ENCODE measurements around the gene MYD88. TPM values are rescaled to one million over a fixed set of nuclear protein-coding genes. Genes with fewer than 3 reads are reported as not detected.

Gene MYD88
- total and polyA plus RNA-seq, 2 experiments from 2014 or later: 6.7 to 32.1 TPM

DNA sequence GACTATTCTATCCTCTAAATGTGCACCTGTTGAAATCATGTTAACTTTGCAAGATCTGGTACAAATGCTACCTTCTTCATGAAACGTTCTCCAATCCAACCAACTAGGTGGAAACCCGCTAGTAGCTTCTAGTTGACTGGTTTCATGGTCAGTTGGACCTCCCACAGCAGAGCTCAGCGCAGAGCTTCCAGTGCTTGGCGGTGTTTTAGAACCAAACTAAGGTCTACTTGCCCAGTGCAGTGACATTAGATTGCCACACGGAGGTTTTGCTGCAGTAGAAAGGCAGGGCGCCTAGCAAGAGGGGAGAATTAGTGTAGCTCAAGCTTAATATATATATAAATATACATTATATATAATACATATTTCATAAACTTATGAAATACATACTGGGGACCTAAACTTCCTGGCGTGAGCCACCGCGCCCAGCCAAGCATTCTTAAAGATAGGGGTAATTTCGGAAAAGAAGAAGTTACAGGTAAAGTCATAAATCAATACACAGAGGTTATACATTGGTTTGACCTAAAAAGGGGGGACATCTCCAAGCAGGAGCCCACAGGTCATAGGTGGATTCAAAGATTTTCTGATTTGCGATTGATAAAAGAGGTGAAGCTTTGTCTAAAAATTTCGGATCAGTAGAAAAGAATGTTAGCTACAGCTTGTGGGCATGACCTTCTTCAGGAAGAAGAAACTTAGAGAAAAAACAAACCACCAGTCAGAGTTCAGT, 24.8 kb downstream of the MYD88 start:
- Histone ChIP-seq H3K27ac (no peak overlapping the region), H3K4me3 (no peak overlapping the region), H3K27me3 (replicated peaks; ENCODE audit: insufficient read depth) (no peaks in the 10 kb centered on the region), H3K79me2 (ENCODE audit: insufficient read depth) (peaks cover 29% of the 10 kb centered on the region), H2AFZ (peak overlapping the region; percentile 11; the same call in 1 of the 2 replicates), H3K4me1 (ENCODE audit: insufficient read depth) (peaks cover 20% of the 10 kb centered on the region), H3K9me3 (ENCODE audit: low read depth) (no peaks in the 10 kb centered on the region), H3K9me2 (ENCODE audit: insufficient read depth) (no peaks in the 10 kb centered on the region), H3F3A (ENCODE audit: insufficient read depth) (peaks cover 25% of the 10 kb centered on the region), H4K20me1 (ENCODE audit: insufficient read depth) (no peaks in the 10 kb centered on the region), H3K9ac (no peak overlapping the region), H3K4me2 (ENCODE audit: unreplicated experiment) (no peak overlapping the region), H3K36me3 (ENCODE audit: low read depth) (no peaks in the 10 kb centered on the region)
- 87% methylated on average over 12 of the region's 12 CpGs for WGBS, 2 experiments (ENCODE audit: low coverage in 1 of 2, low lambda C conversion rate in 2 of 2, missing lambda C conversion rate in 2 of 2)
- TF ChIP-seq EZH2 (IDR thresholded peaks at IDR 0.05; ENCODE audit: insufficient read depth, poor library complexity, severe bottlenecking) (no peak), EZH2phosphoT487 (IDR thresholded peaks at IDR 0.05; ENCODE audit: insufficient read depth, low read depth) (no peak)
- DNase-seq: peak; percentile 33
- in situ Hi-C loops (cut with MboI): no loop called here

DNA sequence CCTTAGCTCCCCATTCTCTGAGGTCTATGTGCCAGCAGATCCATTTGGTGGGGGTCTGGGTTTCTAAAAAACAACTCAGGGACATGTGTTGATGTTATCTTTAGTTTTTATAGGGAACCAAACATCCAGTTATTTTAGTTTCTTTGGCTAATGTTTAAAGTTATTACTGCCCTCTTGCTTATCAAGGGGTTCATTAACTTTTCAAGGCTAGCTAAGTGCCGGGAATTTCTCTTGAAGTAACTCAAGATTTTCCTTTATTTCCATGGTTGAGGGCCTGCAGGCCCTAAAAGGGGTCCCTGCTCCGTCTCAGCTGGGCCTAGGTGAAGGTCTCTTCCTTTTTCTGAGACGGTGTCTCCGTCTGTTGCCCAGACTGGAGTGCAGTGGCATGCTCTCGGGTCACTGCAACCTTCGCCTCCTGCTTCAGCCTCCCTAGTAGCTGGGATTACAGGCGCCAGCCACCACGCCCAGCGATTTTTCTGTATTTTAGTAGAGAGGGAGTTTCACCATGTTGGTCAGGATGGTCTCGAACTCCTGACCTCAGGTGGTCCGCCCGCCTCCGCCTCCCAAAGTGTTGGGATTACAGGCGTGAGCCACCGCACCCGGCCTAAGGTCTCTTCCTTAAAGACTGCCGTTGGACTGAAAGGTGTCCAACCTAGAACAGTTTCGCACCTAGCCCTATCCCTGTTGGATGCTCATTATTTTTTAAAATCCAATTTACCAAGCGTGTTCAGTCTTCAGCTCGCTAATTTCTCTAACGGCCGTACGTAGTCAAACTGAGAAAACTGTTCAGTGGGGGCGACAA, 25.6 kb downstream of the MYD88 start:
- no peaks in the 10 kb centered on the region for H3K9me3 ChIP-seq (ENCODE audit: low read depth)
- no peak for TF ChIP-seq EZH2phosphoT487 (IDR thresholded peaks at IDR 0.05; ENCODE audit: insufficient read depth, low read depth)
- TF ChIP-seq EZH2 (IDR thresholded peaks at IDR 0.05; ENCODE audit: insufficient read depth, poor library complexity, severe bottlenecking): no peak
- peak overlapping the region; percentile 69 for H3K4me2 ChIP-seq (ENCODE audit: unreplicated experiment)
- DNase-seq: no peak
- H3K9me2 ChIP-seq (ENCODE audit: insufficient read depth): no peaks in the 10 kb centered on the region
- H3K79me2 ChIP-seq (ENCODE audit: insufficient read depth): peaks cover 34% of the 10 kb centered on the region
- in situ Hi-C loops (cut with MboI): no loop called here
- peak overlapping the region; percentile 79 for H2AFZ ChIP-seq
- peak overlapping the region; percentile 70 for H3K4me3 ChIP-seq
- no peaks in the 10 kb centered on the region for H3K27me3 ChIP-seq (replicated peaks; ENCODE audit: insufficient read depth)
- peaks cover 28% of the 10 kb centered on the region for H3K4me1 ChIP-seq (ENCODE audit: insufficient read depth)
- H3F3A ChIP-seq (ENCODE audit: insufficient read depth): peaks cover 33% of the 10 kb centered on the region
- H3K36me3 ChIP-seq (ENCODE audit: low read depth): no peaks in the 10 kb centered on the region
- 79 to 82% methylated on average over 24 of the region's 24 CpGs for WGBS, 2 experiments (ENCODE audit: low coverage in 1 of 2, low lambda C conversion rate in 2 of 2, missing lambda C conversion rate in 2 of 2)
- H3K27ac ChIP-seq: peak overlapping the region; percentile 83
- no peaks in the 10 kb centered on the region for H4K20me1 ChIP-seq (ENCODE audit: insufficient read depth)
- peak overlapping the region; percentile 80 for H3K9ac ChIP-seq

DNA sequence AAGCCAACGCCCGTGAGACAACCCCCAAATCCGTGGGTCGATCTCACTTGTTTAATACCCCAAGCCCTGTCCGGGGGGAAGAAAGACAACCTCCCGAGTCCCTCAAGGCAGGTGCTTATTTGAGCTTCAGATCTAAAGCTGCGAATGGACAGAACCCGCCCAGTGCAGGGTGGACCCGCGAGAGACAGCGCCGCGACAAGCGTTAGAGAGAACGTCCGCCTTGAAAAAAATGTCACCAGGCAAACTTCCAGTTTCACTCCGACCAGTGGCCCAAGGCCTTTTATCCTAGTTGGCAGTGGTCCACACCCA, 26.1 kb downstream of the MYD88 start:
- Histone ChIP-seq H3K9ac (peak overlapping the region; percentile 80), H3F3A (ENCODE audit: insufficient read depth) (peaks cover 38% of the 10 kb centered on the region), H3K27me3 (replicated peaks; ENCODE audit: insufficient read depth) (no peaks in the 10 kb centered on the region), H2AFZ (peak overlapping the region; percentile 79), H3K27ac (peak overlapping the region; percentile 83), H3K9me3 (ENCODE audit: low read depth) (no peaks in the 10 kb centered on the region), H3K79me2 (ENCODE audit: insufficient read depth) (peaks cover 40% of the 10 kb centered on the region), H3K4me2 (ENCODE audit: unreplicated experiment) (peak overlapping the region; percentile 69), H3K4me1 (ENCODE audit: insufficient read depth) (peaks cover 33% of the 10 kb centered on the region), H3K9me2 (ENCODE audit: insufficient read depth) (no peaks in the 10 kb centered on the region), H3K4me3 (peak overlapping the region; percentile 70), H4K20me1 (ENCODE audit: insufficient read depth) (no peaks in the 10 kb centered on the region), H3K36me3 (ENCODE audit: low read depth) (no peaks in the 10 kb centered on the region)
- 8 to 9% methylated on average over 17 of the region's 17 CpGs for WGBS, 2 experiments (ENCODE audit: low coverage in 1 of 2, low lambda C conversion rate in 2 of 2, missing lambda C conversion rate in 2 of 2)
- in situ Hi-C loops (cut with MboI): no loop called here
- TF ChIP-seq EZH2 (IDR thresholded peaks at IDR 0.05; ENCODE audit: insufficient read depth, poor library complexity, severe bottlenecking) (no peak), EZH2phosphoT487 (IDR thresholded peaks at IDR 0.05; ENCODE audit: insufficient read depth, low read depth) (no peak)
- no peak for DNase-seq

DNA sequence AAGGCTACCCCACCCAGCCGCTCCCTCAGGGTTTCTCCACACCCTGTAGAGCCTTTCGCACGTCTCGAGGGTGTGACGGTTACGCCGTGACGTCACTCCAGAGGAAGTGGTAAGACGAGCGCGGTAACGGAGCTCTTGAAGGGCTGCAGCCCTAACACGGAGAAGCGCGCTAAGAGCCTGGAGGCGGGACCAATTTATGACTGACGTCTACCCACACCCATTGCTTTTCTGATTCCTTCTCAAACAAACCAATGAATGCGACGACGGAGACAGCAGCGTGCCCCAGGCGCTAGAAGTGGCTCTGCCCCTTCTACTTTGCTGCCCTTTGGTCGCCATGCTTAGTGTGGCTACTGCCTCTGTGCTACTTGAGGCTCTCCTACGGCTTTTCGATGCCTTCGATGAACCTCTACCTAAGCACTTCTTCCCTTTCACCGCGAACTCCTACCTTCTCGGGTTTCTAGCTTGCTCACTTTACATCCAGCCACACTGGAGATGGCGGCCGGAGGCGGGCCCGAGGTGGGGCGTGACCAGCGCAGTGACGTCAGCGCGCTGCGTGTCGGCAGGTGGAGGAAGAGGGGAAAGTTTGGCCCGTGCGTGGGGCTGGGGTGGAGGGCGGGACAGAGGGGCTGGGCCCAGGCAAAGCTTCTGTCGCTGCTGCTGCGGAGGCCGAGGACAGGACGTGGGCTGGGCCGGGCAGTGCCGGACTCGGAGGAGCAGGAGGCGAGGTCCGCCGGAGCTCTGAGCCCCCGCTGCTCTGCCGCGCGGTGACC, 26.7 kb downstream of the MYD88 start, which contains the start of gene OXSR1:
OXSR1 (plus strand) TSS at position 586 of the 770 bp plus-strand sequence. CDS start 340 bp downstream, outside the sequence.
- Histone ChIP-seq H3K9me2 (ENCODE audit: insufficient read depth) (no peaks in the 10 kb centered on the region), H3F3A (ENCODE audit: insufficient read depth) (peaks cover 43% of the 10 kb centered on the region), H4K20me1 (ENCODE audit: insufficient read depth) (no peaks in the 10 kb centered on the region), H3K27me3 (replicated peaks; ENCODE audit: insufficient read depth) (no peaks in the 10 kb centered on the region), H3K9me3 (ENCODE audit: low read depth) (no peaks in the 10 kb centered on the region), H3K9ac (peak within 1 kb of the TSS; percentile 80), H3K4me3 (peak within 1 kb of the TSS; percentile 70), H3K4me2 (ENCODE audit: unreplicated experiment) (peak within 1 kb of the TSS; percentile 69), H3K79me2 (ENCODE audit: insufficient read depth) (peaks cover 45% of the 10 kb centered on the region), H3K36me3 (ENCODE audit: low read depth) (no peaks in the 10 kb centered on the region), H3K4me1 (ENCODE audit: insufficient read depth) (peaks cover 39% of the 10 kb centered on the region), H2AFZ (peak within 1 kb of the TSS; percentile 79), H3K27ac (peak within 1 kb of the TSS; percentile 83)
- in situ Hi-C loops (cut with MboI): no loop called here
- no peak for TF ChIP-seq EZH2 (IDR thresholded peaks at IDR 0.05; ENCODE audit: insufficient read depth, poor library complexity, severe bottlenecking)
- no peak for TF ChIP-seq EZH2phosphoT487 (IDR thresholded peaks at IDR 0.05; ENCODE audit: insufficient read depth, low read depth)
- peak; percentile 100 for DNase-seq
- WGBS, 2 experiments (ENCODE audit: low coverage in 1 of 2, low lambda C conversion rate in 2 of 2, missing lambda C conversion rate in 2 of 2): 0 to 2% methylated on average over 41 to 56 of the region's 57 CpGs
